SK-N-SH (cell line): ENCODE data around the gene TBC1D16.

Experiments used
- CTCF ChIP-seq: fragments of 200-600 bp; sonication (generic); IDR thresholded peaks from 2 replicates; pipeline ENCODE4 v1.6.1; 2017; ENCODE audit warnings: antibody characterized with exemption, mild to moderate bottlenecking, moderate library complexity
- EP300 ChIP-seq, 2 experiments: IDR thresholded peaks; 2 replicates each; pipeline versions ENCODE4 v1.4.0 to v1.6.1; 2012; ENCODE audit warnings: borderline replicate concordance in 1 of 2, low read depth in 1 of 2, low read length in 1 of 2

- TF ChIP-seq CTCF (no peak), EP300 (IDR thresholded peaks at IDR 0.05; ENCODE audit: borderline replicate concordance in 1 of 2, low read depth in 1 of 2, low read length in 1 of 2) (no peak)
Observed at GRCh38 chr17:79956853-79957252, 78.8 kb downstream of the TBC1D16 start.
